HG03571 (cell line): ENCODE results near the gene ZSCAN26.
"Not testable (repeated sequence)": the region's sequence is repeated elsewhere in the genome, so short reads cannot be mapped to it uniquely, and the experiment has no call there.

Experiments
- ATAC-seq: cut with Tn5 transposase; IDR thresholded peaks from one replicate; pipeline ENCODE4 v1.9.1; 2021; ENCODE audit not compliant: unreplicated experiment

The ZSCAN26 gene

GRCh38 chr6:28315628-28316027, 48.7 kb downstream of the ZSCAN26 start:
- no peak for ATAC-seq

- ATAC-seq = not testable (repeated sequence)
Observed at GRCh38 chr6:28317866-28318265, 50.9 kb downstream of the ZSCAN26 start.

GRCh38 chr6:28322661-28323060, 55.7 kb downstream of the ZSCAN26 start:
- ATAC-seq = no peak

- no peak for ATAC-seq
Observed at GRCh38 chr6:28323813-28324424, 57.0 kb downstream of the ZSCAN26 start.

GRCh38 chr6:28326371-28326948, 59.5 kb downstream of the ZSCAN26 start:
- no peak for ATAC-seq
